Astrocyte of the spinal cord (primary cell): Measurements from ENCODE around the gene ZNF211.

Experiments
- DNase-seq: peaks from one replicate; pipeline ENCODE4 v3.0.0; 2011; ENCODE audit warnings: low read depth, low spot score
- H3K4me3 ChIP-seq: 2 replicates; pipeline ENCODE4 v1.5.1; 2011; ENCODE audit warnings: low read depth, mild to moderate bottlenecking, low read length, moderate library complexity
- CTCF ChIP-seq: IDR thresholded peaks from 2 replicates; pipeline ENCODE4 v1.5.1; 2012; ENCODE audit warnings: low read depth, mild to moderate bottlenecking, low read length, inconsistent platforms
- in situ Hi-C: cut with HindIII; loops from 2 replicates; pipeline ENCODE4 v1.10.0; 2017; ENCODE audit warnings: low sequenced_read_pairs

The ZNF211 gene

GRCh38 chr19:57632987-57633831, at the start of gene ZNF211:
ZNF211 (plus strand) TSS chr19:57633168; CDS start chr19:57633347, 179 bp downstream.
- in situ Hi-C loops = no loop called here
- DNase-seq = peak; percentile 95
- no peak for TF ChIP-seq CTCF
- peak within 1 kb of the TSS; percentile 78 for H3K4me3 ChIP-seq

- no peak for TF ChIP-seq CTCF
- in situ Hi-C loops = no loop called here
- DNase-seq = peak; percentile 95
- H3K4me3 ChIP-seq = peak within 1 kb of the TSS; percentile 67
Observed at GRCh38 chr19:57583521-57584416, 49.2 kb upstream of the ZNF211 start, which contains the start of gene ZIK1. ZIK1 (plus strand) TSS chr19:57584145; CDS start chr19:57584357, 212 bp downstream.

GRCh38 chr19:57587529-57587928, 45.4 kb upstream of the ZNF211 start:
- no peak overlapping the region for H3K4me3 ChIP-seq
- in situ Hi-C loops = no loop called here
- DNase-seq = peak; percentile 55
- no peak for TF ChIP-seq CTCF

- DNase-seq = no peak
- TF ChIP-seq CTCF = no peak
- in situ Hi-C loops = no loop called here
- peak overlapping the region; percentile 80 for H3K4me3 ChIP-seq
Observed at GRCh38 chr19:57599377-57599760, 33.6 kb upstream of the ZNF211 start.

- no peak for TF ChIP-seq CTCF
- in situ Hi-C loops = no loop called here
- peak within 1 kb of the TSS; percentile 80 for H3K4me3 ChIP-seq
- peak; percentile 90 for DNase-seq
Observed at GRCh38 chr19:57599761-57600383, 33.1 kb upstream of the ZNF211 start, which contains the start of gene ZNF530. ZNF530 (plus strand) TSS chr19:57599885; CDS start chr19:57604346, 4,461 bp downstream.

GRCh38 chr19:57606931-57607330, 26.0 kb upstream of the ZNF211 start:
- no peak overlapping the region for H3K4me3 ChIP-seq
- TF ChIP-seq CTCF = no peak
- in situ Hi-C loops = no loop called here
- no peak for DNase-seq
